HPDE6-E6E7 (cell line): Measurements from ENCODE around the gene COX6B2.

Experiments
- DNase-seq: peaks from one replicate; pipeline ENCODE4 v3.0.0; 2011; ENCODE audit warnings: missing footprints; ENCODE audit errors: extremely low spot score

COX6B2 gene

GRCh38 chr19:55383279-55384130, 29.0 kb upstream of the COX6B2 start:
- no peak for DNase-seq

GRCh38 chr19:55382522-55383054, 28.1 kb upstream of the COX6B2 start:
- DNase-seq: no peak

- no peak for DNase-seq
Observed at GRCh38 chr19:55382013-55382412, 27.5 kb upstream of the COX6B2 start.

DNA sequence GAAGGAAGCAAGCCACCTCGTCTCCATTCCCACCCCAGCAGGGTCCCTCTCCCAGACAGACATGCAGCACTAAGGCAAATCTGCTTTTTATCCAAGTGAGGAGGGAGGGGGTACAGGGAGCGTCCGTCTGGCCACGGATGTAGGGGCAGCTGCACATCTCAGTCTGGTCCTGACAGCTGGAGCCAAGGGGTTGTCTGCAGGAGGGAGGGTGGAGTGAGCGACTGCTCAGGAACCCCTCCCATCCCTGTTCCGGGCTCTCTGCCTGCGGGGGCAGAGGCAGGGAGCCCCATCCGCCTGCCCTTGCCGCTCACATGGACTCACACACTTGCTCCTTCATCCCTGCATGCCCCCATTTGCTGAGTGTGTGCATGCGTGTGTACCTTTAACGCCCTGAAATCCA, 24.7 kb upstream of the COX6B2 start:
- no peak for DNase-seq

DNA sequence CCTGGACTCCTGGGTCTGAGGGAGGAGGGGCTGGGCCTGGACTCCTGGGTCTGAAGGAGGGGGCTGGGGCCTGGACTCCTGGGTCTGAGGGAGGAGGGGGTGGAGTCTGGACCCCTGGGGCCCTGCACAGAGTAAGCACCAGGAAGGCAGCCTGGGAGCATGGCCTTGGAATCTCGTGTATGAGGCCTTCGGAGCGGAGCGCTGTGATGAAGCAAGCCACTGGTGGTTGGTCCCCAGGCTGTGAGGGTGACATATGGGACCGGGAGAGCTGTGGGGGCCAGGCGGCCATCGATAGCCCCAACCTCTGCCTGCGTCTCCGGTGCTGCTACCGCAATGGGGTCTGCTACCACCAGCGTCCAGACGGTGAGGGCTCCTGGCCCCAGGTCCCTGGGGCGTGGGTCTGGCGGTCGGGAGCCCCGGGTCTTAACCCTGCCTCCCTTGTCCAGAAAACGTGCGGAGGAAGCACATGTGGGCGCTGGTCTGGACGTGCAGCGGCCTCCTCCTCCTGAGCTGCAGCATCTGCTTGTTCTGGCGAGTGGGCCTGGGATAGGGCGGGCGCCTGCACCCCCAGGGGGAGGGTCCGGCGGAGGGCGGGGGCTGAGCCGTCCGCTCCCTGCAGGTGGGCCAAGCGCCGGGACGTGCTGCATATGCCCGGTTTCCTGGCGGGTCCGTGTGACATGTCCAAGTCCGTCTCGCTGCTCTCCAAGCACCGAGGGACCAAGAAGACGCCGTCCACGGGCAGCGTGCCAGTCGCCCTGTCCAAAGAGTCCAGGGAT, 23.0 kb upstream of the COX6B2 start:
- DNase-seq: no peak

GRCh38 chr19:55376241-55376933, 21.9 kb upstream of the COX6B2 start, which contains the start of gene TMEM190:
Gene TMEM190, plus strand, starts transcription at chr19:55376826. Its CDS starts 28 bp downstream, at chr19:55376854.
- no peak for DNase-seq

GRCh38 chr19:55373993-55374757, 19.7 kb upstream of the COX6B2 start:
- no peak for DNase-seq

DNA sequence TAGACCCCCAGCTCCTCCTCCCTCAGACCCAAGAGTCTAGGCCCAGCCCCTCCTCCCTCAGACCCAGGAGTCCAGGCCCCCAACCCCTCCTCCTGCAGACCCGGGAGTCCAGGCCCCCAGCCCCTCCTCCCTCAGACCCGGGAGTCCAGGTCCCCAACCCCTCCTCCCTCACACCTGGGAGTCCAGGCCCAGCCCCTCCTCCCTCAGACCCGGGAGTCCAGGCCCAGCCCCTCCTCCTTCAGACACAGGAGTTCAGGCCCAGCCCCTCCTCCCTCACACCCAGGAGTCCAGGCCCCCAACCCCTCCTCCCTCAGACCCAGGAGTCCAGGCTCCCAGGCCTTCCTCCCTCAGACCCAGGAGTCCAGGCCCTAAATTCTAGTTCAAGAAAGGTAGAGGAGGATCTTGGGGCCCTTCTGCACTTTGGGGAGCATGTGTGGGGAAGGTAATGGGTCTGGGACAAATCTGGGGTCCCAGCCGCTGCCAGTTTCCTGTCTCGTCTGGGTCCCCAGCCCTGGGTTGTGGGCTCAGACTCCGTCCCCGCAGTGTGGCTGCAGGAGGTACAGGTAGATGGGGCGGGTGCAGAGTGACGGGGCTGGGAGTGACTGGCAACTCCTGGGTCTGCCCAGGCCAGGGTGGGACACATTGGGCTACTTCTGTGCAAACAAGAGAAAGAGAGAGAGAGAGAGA, 18.9 kb upstream of the COX6B2 start:
- no peak for DNase-seq

- no peak for DNase-seq
Observed at GRCh38 chr19:55372316-55373081, 18.0 kb upstream of the COX6B2 start.

GRCh38 chr19:55370305-55370988, 15.9 kb upstream of the COX6B2 start, which contains the start of gene IL11:
Gene IL11, minus strand, starts transcription at chr19:55370463. Its CDS starts 153 bp downstream, at chr19:55370310.
- no peak for DNase-seq

DNA sequence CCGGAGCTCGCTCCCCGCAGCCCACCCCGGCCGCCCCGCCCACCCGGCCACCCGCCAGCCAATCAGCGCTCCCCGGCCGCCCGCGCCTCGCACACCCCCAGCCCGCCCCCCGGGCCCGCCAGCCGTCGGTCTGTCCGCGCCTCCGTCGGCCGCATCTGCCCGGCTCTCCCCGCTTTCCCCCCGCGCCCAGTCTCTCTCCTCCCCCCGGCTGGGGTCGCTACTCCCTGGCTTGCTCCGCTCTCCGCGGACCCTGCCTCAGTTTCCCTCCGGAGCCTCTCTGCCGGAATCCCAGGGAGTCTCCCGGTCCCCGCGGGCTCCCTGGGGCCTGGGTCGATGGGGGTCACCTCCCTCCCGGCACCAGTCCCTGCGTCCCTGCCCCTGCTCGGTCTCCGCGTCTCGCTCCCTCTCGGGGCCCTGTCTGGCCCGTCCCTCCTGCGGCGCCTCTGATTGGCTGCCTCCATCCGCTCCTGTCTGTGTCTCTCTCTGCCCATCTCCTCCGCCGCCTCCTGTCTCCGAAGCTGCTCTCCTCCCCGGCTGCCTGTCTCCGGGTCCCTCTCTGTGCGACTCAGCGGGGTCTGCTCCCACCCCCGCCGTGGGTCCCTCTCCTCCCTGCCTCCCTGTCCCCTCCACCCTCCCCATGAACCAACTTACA, 15.3 kb upstream of the COX6B2 start:
- DNase-seq: peak; percentile 83

GRCh38 chr19:55368701-55369563, 14.4 kb upstream of the COX6B2 start:
- DNase-seq: no peak

- DNase-seq: no peak
Observed at GRCh38 chr19:55368106-55368505, 13.6 kb upstream of the COX6B2 start.

DNA sequence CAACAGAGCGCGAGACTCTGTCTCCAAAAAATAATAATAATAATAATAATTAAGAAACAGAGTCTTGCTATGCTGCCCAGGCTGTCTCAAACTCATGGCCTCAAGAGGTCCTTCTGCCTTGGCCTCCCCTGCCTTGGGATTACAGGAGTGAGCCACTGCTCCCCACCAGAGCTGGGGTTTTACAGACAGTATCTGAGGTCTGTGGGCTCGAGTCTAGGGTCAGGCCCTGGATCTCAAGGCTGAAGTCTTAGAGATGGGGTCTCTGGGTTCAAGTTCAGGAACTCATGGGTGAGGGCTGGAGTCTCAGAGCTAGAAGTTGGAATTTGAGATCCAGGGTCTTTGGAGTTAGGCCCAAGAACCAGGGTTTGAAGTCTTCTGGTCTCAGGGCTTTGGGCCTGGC, 12.3 kb upstream of the COX6B2 start:
- no peak for DNase-seq

- DNase-seq: no peak
Observed at GRCh38 chr19:55365964-55366363, 11.4 kb upstream of the COX6B2 start.

DNA sequence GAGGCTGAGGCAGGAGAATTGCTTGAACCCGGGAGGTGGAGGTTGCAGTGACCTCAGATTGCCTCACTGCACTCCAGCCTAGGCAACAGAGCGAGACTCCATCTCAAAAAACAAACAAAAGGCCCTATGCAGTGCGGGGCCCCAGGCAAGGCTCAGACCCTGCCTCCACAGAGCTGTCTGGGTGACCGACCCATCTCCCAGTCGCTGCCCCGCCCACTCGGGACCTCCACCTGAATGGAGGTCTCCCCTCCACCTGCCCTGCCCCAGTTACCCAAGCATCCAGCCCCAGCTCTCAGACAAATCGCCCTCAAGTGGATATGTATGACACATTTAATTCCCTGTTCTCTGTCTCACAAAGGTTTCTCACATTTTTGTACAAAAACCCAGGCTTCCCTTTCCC, 10.7 kb upstream of the COX6B2 start:
- no peak for DNase-seq

GRCh38 chr19:55362990-55363716, 8.6 kb upstream of the COX6B2 start, which contains the start of gene GARIN5B:
Gene GARIN5B, minus strand, starts transcription at chr19:55363260. Its CDS starts 194 bp downstream, at chr19:55363066.
- no peak for DNase-seq
